CD1c-positive myeloid dendritic cell (primary cell): ENCODE measurements around the gene TNFAIP3.

Experiments used
- DNase-seq: peaks from one replicate; pipeline ENCODE4 v3.0.0-alpha.2; 2016; ENCODE audit errors: extremely low spot score

TNFAIP3 gene

GRCh38 chr6:137863091-137863797, 3.8 kb upstream of the TNFAIP3 start:
- DNase-seq: peak; percentile 53

- DNase-seq: no peak
Measured at GRCh38 chr6:137864812-137865508, 2.1 kb upstream of the TNFAIP3 start.

- no peak for DNase-seq
Measured at GRCh38 chr6:137866200-137866913, 702 bp upstream of the TNFAIP3 start.

DNA sequence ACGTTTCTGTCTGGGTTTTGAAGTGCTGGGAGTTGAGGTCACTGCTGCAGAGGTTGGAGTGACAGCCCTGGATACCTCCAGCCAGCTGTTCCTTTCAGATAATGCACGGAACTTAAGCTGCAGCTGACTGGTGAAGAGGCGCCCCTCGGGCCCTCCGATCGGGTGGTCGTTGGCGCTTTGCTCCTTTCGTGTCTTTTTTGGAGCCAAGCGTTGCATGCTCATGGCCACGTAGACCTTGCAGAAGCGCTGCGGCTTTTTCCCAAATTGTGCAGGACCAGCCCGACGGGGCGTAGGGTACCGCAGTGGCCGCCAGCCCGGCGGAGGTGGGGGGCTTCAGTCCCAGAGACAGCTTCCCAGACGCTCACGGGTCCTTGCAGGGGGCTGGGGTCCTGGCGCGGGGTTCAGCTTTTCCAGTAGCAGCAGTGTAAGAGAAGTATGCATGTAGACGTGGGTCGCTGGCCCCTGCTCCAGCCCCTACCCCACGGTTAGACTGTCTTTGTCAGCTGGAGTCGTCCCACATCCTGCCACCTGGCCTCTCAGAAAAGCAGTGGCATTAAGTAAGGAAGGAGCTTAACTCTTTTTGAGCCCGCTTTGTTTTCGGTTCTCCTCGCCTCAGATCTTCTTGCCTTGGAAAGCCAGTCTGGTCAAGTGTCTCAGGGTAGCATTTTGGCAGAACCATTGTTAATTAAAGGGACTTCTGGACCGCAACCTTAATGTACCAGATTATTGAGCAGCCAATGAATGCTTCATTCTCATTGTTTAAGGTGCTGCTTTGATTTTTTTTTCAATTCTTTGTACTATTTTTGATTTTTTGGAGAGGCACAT, 838 bp downstream of the TNFAIP3 start:
- DNase-seq: peak; percentile 65

DNA sequence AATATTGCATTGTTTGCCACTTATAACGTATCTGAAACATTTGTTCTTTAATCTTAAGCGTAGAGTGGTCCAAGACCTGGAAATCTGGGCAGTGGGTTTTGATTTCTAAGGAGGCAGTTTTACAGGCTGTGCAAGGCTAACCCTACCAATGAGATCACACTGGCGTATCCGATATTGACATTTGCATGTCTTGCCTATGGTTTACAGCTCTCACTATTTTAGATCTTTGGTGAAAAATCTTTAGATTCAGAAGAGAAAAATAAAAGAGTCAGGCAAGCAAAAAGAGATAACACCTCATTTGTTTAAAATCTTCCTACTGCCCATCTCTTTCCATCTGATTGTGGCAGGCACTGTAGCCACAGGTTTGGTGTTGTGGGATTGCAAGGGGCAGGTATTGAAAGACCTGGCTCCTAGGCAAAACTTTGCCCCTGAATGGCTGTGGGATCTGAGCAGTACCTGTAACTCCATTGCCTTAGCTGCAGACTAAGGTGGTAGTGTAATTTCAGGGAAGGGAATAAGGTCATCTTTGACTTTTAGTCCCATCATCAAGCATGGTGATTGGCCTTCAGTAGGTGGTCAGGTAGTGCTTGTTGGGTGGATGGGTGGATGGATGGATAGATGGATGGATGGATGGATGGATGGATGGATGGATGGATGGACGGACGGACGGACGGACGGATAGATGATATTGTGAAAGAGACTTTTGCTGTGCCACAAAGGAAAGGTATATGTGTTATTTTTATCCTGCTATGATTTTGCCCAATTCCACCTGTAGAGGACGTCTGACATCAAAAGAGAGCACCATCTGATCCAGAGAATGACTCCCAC, 1.9 kb downstream of the TNFAIP3 start:
- no peak for DNase-seq

DNA sequence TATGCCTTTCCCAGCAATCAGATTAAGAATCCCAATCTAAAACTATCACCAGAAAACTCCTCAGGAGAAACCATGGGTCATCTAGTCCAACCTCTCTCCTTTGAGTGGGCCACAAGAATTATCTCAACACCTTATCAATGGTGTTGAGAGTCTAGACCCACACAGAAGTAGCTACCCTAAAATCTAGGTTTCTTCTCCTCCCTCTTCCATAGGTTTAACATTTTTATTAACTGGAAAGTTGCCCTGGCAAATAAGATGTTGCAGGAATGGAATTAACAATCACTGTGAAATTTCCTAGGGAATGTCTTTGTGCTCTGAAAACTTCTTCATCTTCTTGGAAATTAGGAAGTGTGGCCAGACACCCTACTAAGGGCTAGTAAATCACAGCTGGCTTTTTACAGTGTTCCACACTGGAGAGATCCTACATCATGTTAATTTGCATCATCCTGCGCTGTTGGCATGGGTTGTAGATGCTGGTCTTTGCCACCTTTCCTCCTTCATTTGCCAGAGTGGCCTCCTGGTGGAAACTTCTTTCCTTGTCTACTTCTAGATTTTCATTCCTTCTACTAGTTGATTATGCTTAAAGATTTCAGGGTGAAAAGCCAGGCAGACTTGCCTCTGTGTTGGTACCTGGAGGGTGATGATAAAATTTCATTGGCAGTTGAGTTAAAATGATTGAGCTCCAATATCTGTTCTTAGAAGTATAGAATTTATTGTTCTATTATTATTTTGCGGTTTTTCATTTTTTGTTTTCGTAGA, 2.7 kb downstream of the TNFAIP3 start:
- DNase-seq: peak; percentile 34

DNA sequence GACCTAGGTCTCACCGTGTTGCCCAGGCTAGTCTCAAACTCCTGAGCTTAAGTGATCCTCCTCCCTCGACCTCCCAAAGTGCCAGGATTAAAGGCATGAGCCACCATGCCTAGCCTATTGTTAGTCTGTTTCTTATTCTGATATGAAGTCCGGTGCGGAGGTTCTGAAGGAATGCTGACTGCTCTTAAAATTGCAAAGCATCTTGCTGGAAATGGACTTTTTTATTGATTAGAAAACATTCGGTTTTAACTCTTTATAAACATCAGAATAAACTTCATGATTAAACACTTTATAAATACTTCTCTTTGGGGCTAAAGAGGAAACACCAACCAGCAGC, 3.2 kb downstream of the TNFAIP3 start:
- DNase-seq: no peak

GRCh38 chr6:137870744-137871247, 3.7 kb downstream of the TNFAIP3 start:
- DNase-seq: peak; percentile 66

GRCh38 chr6:137871291-137871690, 4.2 kb downstream of the TNFAIP3 start:
- DNase-seq: no peak

- peak; percentile 52 for DNase-seq
Measured at GRCh38 chr6:137871831-137872454, 4.9 kb downstream of the TNFAIP3 start.

DNA sequence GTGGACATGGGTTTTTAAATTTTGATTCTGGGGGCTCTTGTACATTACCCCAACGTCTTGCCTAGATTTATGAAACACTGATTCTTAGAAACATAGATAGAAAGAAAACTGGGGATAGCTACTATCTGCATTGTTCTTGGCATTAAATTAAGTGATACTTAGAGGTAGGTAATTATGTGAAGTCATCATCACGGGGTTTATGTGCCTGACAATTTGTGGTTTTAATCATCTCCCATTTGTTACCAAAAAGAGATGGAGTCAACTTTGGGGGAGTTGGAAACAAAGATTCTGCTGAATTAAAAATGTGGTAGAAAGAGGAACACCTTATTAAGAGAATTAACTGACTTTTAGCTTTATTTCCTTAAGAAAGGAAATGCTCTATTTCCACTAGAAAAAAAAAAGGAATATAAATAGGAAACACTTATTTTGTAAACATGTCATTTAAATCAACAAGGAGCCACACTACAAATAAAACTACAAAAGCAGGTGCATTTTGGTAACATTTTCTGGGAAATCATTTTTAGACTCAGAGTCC, 5.6 kb downstream of the TNFAIP3 start:
- peak; percentile 57 for DNase-seq

DNA sequence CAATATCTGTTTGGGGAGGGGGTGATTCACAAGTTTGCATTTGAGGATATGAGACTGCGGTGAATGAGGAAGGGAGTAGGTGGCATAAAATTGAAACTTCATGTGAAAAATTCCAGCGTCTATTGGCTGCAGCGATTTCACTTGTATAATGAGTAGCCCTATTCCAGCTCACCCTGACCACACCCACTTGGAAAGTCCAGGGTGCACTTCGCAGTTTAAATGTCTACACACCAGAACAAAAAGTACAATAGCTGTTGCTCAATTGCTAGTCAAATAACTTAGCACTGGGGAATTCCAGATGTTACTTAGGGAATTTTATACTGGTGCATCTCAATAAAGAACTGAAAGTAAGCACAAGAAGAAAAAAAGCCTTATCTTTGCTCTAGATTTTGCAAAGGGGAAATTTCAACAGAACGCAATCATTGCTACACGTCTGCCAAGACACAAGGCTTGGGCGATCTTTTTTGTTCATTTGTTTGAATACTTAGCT, 6.3 kb downstream of the TNFAIP3 start:
- peak; percentile 97 for DNase-seq

DNA sequence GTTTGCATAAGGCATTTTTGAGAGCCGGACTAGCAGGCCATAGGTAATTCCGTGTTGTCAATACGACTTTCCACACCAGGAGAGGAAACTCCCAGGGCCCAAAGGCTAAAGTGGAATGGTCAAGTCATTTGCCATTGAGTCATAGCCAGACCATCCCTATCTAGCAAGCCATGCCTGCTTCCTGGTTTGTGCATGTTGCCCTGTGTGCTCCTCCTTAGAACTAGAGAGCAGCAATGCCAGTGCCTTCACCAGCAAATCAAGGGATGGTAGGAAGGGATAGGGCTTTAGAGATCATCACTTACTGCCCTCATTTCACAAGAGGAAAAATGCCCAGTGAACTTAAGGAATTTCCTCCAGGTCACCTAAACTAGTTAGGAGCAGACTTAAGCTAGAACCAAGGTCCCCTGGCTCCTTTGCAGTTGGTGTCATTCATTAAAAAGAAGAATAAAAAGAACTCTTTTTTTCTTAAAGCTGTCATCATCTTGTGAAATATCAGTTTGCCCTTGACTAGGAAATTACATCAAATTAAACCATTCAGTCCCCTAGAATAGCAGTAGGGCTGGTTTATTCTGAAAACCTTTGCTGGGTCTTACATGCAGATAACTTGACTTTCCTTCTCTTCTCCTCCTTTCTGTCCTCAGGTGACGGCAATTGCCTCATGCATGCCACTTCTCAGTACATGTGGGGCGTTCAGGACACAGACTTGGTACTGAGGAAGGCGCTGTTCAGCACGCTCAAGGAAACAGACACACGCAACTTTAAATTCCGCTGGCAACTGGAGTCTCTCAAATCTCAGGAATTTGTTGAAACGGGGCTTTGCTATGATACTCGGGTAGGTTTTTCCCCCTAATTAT, 7.4 kb downstream of the TNFAIP3 start:
- peak; percentile 92 for DNase-seq

- no peak for DNase-seq
Measured at GRCh38 chr6:137875058-137875520, 8.0 kb downstream of the TNFAIP3 start.

DNA sequence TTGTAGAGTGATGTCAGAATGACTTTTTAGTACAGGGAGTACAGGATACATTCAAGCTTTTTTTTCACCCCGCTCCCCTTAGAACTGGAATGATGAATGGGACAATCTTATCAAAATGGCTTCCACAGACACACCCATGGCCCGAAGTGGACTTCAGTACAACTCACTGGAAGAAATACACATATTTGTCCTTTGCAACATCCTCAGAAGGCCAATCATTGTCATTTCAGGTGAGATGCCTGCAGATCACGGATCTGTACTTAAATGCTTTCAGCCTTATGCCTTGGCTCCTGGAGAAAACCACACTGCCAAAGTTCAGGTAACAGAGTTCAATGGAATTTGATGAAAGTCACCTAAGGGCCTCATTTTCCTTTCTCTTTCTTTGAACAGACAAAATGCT, 8.5 kb downstream of the TNFAIP3 start:
- no peak for DNase-seq

DNA sequence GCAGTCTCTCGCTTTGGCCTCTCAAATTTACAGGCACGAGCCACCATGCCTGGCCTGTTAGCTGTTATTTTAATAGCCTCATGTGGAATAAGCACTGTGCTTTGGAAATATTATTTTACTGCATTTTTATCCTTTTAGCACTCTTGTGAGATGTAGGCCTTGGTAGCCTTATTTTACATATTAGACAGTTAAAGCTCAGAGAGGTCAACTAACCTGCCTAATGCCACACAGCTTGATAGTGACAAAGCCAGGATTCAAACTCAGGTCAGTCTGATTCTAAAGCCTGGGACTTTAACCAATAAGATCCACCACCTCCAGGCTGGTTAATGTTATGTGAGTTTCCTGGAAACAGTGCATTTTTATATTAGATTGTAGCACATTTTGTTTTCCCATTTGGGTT, 9.5 kb downstream of the TNFAIP3 start:
- DNase-seq: no peak

GRCh38 chr6:137877113-137877512, 10.1 kb downstream of the TNFAIP3 start:
- no peak for DNase-seq

- no peak for DNase-seq
Measured at GRCh38 chr6:137877606-137878005, 10.5 kb downstream of the TNFAIP3 start.
